ENCODE measurements around the gene RABEPK. TPM values are rescaled to one million over a fixed set of nuclear protein-coding genes. Genes with fewer than 3 reads are reported as not detected.
"Not testable (repeated sequence)": the region's sequence is repeated elsewhere in the genome, so short reads cannot be mapped to it uniquely, and the experiment has no call there.

Gene RABEPK
- total RNA-seq, 1 donor from 2014 or later = 19.0 TPM

DNA sequence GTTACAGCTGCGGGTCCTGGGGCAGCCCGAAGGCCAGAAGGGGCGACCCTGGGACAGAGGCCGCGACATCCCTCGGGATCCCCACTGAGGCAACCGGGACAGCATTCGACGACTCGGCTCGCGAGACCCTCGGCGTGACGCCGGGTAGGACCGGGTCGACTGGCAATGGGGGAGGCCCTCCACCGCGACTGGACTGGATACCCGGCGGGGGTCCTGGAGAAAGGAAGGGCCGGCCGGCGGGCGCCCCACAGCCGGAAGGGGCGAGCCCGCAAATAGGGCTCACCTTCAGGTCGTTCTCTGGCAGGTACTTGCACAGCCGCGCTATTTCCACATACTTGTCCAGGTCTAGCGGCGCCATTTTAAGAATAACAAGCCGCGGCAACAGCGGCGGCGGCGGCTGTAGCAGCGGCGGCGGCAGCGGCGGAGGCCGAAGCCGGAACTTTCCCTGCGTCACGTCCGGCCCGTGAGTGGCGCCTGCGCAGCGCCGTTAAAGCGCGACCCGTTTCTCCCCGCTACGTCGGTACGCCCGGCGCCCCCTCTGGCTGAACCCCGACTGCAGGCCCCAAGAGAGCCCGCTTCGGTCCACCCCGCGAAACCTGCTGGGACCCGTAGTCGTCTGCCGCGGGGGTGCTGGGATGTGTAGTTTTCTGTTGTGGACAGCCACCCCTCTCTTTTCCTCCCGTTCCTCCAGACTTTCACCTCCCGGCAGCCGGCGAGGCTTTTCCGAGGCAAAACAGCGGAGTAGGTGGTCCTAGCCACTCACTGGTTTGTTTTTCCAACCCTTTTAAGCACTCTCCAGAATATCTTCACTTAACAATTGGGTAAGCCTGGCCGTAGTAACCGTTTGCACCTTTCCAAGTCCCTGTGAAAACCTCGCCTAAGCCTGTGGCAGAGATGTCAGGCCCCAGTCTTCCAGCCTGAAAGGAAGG, 10.7 kb upstream of the RABEPK start, which contains the start of gene PPP6C:
Gene PPP6C (minus strand): TSS at position 443 of the 929 bp plus-strand sequence. CDS start 85 bp downstream, at position 358.
- peak; percentile 98 for DNase-seq (ENCODE audit: extremely low spot score, unreplicated experiment)
- TF ChIP-seq, protein P1, sequence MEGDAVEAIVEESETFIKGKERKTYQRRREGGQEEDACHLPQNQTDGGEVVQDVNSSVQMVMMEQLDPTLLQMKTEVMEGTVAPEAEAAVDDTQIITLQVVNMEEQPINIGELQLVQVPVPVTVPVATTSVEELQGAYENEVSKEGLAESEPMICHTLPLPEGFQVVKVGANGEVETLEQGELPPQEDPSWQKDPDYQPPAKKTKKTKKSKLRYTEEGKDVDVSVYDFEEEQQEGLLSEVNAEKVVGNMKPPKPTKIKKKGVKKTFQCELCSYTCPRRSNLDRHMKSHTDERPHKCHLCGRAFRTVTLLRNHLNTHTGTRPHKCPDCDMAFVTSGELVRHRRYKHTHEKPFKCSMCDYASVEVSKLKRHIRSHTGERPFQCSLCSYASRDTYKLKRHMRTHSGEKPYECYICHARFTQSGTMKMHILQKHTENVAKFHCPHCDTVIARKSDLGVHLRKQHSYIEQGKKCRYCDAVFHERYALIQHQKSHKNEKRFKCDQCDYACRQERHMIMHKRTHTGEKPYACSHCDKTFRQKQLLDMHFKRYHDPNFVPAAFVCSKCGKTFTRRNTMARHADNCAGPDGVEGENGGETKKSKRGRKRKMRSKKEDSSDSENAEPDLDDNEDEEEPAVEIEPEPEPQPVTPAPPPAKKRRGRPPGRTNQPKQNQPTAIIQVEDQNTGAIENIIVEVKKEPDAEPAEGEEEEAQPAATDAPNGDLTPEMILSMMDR (conservative IDR thresholded peaks at IDR 0.05) = peak; percentile 64
- peaks cover 11% of the 10 kb centered on the region for H3K4me1 Mint-ChIP-seq (ENCODE audit: unreplicated experiment)
- no peaks in the 10 kb centered on the region for H3K9me3 Mint-ChIP-seq
- no peaks in the 10 kb centered on the region for H3K27me3 Mint-ChIP-seq
- peaks cover 4% of the 10 kb centered on the region for H3K36me3 Mint-ChIP-seq
- peak within 1 kb of the TSS; percentile 95 for H3K4me3 Mint-ChIP-seq
- peak within 1 kb of the TSS; percentile 93 for H3K27ac Mint-ChIP-seq

DNA sequence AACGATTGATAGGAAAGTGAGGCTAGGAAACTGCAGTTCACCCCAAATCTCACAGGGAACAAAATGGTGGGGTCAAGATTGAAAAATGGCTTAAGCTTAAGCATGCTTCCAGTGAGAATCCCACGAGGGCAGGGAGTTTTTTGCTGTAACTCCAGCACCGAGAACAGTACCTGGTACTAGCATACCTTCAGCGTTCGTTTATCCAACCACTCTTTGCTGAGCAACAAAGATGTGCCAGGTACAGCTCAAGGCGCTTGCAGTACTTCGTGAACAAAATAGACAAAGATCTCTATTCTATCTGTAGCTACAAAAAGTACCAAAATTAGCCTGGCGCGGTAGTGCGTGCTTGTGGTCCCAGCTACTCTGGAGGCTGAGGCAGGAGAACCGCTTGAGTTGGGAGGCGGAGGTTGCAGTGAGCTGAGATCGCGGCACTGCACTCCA, 10.0 kb upstream of the RABEPK start:
- Mint-ChIP-seq H3K4me3 (peak overlapping the region; percentile 95), H3K27ac (peak overlapping the region; percentile 93), H3K36me3 (peaks cover 4% of the 10 kb centered on the region), H3K9me3 (no peaks in the 10 kb centered on the region), H3K27me3 (no peaks in the 10 kb centered on the region), H3K4me1 (ENCODE audit: unreplicated experiment) (peaks cover 11% of the 10 kb centered on the region)
- no peak for DNase-seq (ENCODE audit: extremely low spot score, unreplicated experiment)
- TF ChIP-seq, protein P1 (conservative IDR thresholded peaks at IDR 0.05) = no peak

DNA sequence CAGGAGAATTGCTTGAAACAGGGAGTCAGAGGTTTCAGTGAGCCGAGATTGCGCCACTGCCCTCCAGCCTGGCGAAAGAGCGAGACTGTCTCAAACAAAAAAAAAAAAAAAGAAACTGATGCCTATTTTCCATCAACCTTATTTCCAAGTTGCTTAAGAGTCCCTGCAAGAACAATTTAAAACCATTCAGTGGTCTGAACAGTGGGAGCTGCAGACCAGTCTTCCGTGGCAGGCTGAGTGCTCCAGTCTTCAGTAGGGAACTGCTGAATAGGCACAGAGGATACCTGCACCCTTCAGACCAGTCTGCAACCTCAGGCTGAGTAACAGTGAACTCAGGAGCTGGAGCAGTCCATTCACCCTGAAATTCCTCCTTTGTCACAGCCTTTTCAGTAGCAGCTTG, 5.9 kb upstream of the RABEPK start:
- H3K9me3 Mint-ChIP-seq; H3K36me3 Mint-ChIP-seq; DNase-seq (ENCODE audit: extremely low spot score, unreplicated experiment); H3K4me3 Mint-ChIP-seq; H3K4me1 Mint-ChIP-seq (ENCODE audit: unreplicated experiment); H3K27me3 Mint-ChIP-seq; H3K27ac Mint-ChIP-seq: not testable (repeated sequence)

DNA sequence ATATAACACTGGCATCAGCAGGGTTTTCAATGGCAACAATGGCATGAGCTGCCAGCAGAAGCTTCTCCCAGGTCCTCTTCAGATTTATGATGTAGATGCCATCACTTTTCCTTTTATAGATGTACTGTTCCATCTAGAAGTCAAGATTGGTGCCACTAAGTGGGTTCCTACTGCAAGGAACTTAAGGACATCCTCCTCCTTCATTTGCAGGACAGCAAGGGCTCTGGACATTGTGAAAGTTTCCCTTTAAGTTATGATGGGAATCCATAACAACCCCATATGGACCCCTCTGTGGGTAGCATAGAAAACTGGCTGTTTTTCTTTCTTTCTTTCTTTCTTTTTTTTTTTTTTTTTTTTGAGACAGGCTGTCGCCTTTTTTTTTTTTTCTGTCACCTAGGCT, 4.8 kb upstream of the RABEPK start:
- H3K27ac Mint-ChIP-seq; H3K36me3 Mint-ChIP-seq; H3K4me1 Mint-ChIP-seq (ENCODE audit: unreplicated experiment); H3K4me3 Mint-ChIP-seq; DNase-seq (ENCODE audit: extremely low spot score, unreplicated experiment); H3K27me3 Mint-ChIP-seq; H3K9me3 Mint-ChIP-seq: not testable (repeated sequence)

DNA sequence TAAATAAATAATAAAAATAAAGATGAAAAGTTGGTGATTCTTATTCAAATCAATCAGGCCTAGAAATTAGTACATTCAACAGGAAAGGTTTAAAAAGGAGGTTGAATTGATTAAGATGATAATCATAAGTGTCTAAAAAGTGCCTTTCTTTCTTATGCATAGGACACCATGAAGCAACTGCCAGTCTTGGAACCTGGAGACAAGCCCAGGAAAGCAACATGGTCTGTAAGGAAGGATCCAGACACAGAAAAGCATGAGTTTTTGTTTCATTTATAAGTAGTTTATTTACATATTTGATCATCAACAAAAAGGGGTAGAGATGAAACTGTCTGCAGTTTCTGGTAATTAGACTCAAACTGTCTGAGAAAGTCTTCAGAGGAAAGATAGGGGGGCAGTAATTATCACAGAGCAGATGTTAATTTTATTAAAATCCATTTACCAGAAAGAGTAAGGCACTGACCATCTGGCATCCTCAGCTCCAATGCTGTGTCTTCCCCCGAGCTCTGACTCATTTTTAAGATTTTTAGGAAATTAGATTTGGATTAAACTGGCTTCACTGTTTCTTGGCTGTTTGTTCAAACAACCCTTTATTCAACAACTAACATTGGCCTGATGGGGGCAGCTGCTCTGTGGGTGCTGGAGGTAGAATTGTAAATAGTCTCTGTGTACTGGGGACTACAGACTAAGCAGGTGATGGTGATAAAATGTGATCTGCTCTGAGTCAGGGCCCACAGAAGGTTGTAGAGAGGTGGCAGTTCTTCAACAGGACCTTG, 2.7 kb downstream of the RABEPK start:
- TF ChIP-seq, protein P1 (conservative IDR thresholded peaks at IDR 0.05) = no peak
- no peak for DNase-seq (ENCODE audit: extremely low spot score, unreplicated experiment)
- H3K4me1 Mint-ChIP-seq (ENCODE audit: unreplicated experiment) = peaks cover 15% of the 10 kb centered on the region
- H3K27ac Mint-ChIP-seq = no peak overlapping the region
- H3K27me3 Mint-ChIP-seq = no peaks in the 10 kb centered on the region
- H3K36me3 Mint-ChIP-seq = peaks cover 16% of the 10 kb centered on the region
- H3K4me3 Mint-ChIP-seq = no peak overlapping the region
- H3K9me3 Mint-ChIP-seq = no peaks in the 10 kb centered on the region

DNA sequence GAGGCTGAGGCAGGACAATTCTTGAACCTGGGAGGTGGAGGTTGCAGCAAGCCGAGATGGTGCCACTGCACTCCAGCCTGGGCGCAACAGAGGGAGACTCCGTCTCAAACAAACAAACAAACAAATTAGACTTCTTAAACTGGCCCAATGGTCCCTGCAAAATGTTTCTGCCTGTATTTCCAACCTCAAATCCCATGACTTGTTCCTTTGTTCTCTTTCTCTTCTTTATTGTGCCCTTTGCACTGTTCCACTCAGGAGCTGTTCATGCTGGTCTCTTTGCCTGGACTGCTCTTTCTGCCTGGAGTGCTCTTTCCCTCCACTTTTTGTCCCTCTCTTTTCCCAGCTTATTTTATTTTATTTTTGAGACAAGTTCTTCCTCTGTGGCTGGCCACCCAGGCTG, 4.1 kb downstream of the RABEPK start:
- H3K9me3 Mint-ChIP-seq = no peaks in the 10 kb centered on the region
- no peak for DNase-seq (ENCODE audit: extremely low spot score, unreplicated experiment)
- H3K4me1 Mint-ChIP-seq (ENCODE audit: unreplicated experiment) = peaks cover 15% of the 10 kb centered on the region
- H3K27ac Mint-ChIP-seq = no peak overlapping the region
- no peak overlapping the region for H3K4me3 Mint-ChIP-seq
- TF ChIP-seq, protein P1 (conservative IDR thresholded peaks at IDR 0.05) = no peak
- H3K27me3 Mint-ChIP-seq = no peaks in the 10 kb centered on the region
- H3K36me3 Mint-ChIP-seq = peaks cover 17% of the 10 kb centered on the region

Data from type B pancreatic cell (in vitro differentiated cells).